Panc1 (cell line): ENCODE measurements around the gene HERC4.

ENCODE experiments used
- CTCF ChIP-seq: fragments of 450-650 bp; IDR thresholded peaks from 2 replicates; pipeline ENCODE4 v1.5.1; 2017; ENCODE audit warnings: mild to moderate bottlenecking
- POLR2AphosphoS5 ChIP-seq: IDR thresholded peaks from 2 replicates; pipeline ENCODE4 v1.6.1; 2012; ENCODE audit warnings: mild to moderate bottlenecking, low read depth, low read length, moderate library complexity
- REST ChIP-seq, 2 experiments: IDR thresholded peaks; 2 replicates each; pipeline ENCODE4 v1.6.1; 2011 to 2012; ENCODE audit warnings: low read depth in 2 of 2, control low read depth in 1 of 2, low read length in 1 of 2, mild to moderate bottlenecking in 1 of 2, moderate library complexity in 1 of 2; ENCODE audit not compliant: insufficient read depth in 1 of 2
- TCF7L2 ChIP-seq: IDR thresholded peaks from 2 replicates; pipeline ENCODE4 v1.6.1; 2011; ENCODE audit warnings: mild to moderate bottlenecking, low read depth, low read length, inconsistent platforms

GRCh38 chr10:68046642-68047041 lies 28.4 kb downstream of the HERC4 start:
- TF ChIP-seq CTCF (no peak), REST (IDR thresholded peaks at IDR 0.05; ENCODE audit: insufficient read depth in 1 of 2, low read depth in 2 of 2, low read length in 1 of 2) (no peak), POLR2AphosphoS5 (no peak), TCF7L2 (no peak)
